Esophagus muscularis mucosa (tissue), 3 donors: ENCODE measurements around the gene LMNTD1.

Experiments used
- POLR2A ChIP-seq: fragments of 450-650 bp; IDR thresholded peaks from one replicate; pipeline ENCODE4 v1.6.1; 2017; ENCODE audit warnings: antibody characterized with exemption, moderate library complexity, mild to moderate bottlenecking, low read depth
- POLR2AphosphoS5 ChIP-seq, 2 donors: sonication (generic); formaldehyde crosslinking; IDR thresholded peaks; one replicate each; pipeline ENCODE4 v1.6.1; 2017; ENCODE audit warnings: antibody characterized with exemption in 2 of 2
- TF ChIP-seq, protein P1 (sequence below), 3 experiments: fragments of 200-600 bp in 2 of 3; fragments of 450-650 bp in 1 of 3; sonication (generic) in 2 of 3; IDR thresholded peaks; one replicate each; pipeline ENCODE4 v1.5.1; 2017 to 2019; ENCODE audit warnings: antibody characterized with exemption in 3 of 3, mild to moderate bottlenecking in 2 of 3, moderate library complexity in 1 of 3

DNA sequence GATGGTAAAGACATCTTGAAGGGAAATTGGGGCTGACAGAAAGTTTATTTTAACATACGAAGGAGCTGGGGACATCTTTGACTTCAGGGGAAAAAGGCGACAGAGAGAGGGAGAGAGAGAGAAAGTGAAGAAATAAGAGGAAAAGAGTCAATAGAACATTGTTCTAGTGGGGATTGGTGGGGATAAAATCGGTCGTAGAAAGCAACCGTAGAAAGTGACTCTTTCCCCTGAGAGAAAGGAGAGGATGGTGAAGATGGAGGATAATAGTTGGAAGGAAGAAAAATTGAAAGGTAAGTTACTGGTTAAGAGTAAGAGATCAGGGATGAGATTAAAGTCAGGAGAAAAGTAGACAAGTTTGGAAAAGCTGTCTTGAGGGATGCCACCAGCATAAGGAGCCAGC, 75.9 kb downstream of the LMNTD1 start:
- TF ChIP-seq, protein P1, sequence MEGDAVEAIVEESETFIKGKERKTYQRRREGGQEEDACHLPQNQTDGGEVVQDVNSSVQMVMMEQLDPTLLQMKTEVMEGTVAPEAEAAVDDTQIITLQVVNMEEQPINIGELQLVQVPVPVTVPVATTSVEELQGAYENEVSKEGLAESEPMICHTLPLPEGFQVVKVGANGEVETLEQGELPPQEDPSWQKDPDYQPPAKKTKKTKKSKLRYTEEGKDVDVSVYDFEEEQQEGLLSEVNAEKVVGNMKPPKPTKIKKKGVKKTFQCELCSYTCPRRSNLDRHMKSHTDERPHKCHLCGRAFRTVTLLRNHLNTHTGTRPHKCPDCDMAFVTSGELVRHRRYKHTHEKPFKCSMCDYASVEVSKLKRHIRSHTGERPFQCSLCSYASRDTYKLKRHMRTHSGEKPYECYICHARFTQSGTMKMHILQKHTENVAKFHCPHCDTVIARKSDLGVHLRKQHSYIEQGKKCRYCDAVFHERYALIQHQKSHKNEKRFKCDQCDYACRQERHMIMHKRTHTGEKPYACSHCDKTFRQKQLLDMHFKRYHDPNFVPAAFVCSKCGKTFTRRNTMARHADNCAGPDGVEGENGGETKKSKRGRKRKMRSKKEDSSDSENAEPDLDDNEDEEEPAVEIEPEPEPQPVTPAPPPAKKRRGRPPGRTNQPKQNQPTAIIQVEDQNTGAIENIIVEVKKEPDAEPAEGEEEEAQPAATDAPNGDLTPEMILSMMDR (IDR thresholded peaks at IDR 0.05), result no peak
- TF ChIP-seq POLR2A (no peak), POLR2AphosphoS5 (IDR thresholded peaks at IDR 0.05) (no peak)
